ENCODE results near the gene TUBB1.
"Not testable (repeated sequence)": the region's sequence is repeated elsewhere in the genome, so short reads cannot be mapped to it uniquely, and the experiment has no call there.

The TUBB1 gene

DNA sequence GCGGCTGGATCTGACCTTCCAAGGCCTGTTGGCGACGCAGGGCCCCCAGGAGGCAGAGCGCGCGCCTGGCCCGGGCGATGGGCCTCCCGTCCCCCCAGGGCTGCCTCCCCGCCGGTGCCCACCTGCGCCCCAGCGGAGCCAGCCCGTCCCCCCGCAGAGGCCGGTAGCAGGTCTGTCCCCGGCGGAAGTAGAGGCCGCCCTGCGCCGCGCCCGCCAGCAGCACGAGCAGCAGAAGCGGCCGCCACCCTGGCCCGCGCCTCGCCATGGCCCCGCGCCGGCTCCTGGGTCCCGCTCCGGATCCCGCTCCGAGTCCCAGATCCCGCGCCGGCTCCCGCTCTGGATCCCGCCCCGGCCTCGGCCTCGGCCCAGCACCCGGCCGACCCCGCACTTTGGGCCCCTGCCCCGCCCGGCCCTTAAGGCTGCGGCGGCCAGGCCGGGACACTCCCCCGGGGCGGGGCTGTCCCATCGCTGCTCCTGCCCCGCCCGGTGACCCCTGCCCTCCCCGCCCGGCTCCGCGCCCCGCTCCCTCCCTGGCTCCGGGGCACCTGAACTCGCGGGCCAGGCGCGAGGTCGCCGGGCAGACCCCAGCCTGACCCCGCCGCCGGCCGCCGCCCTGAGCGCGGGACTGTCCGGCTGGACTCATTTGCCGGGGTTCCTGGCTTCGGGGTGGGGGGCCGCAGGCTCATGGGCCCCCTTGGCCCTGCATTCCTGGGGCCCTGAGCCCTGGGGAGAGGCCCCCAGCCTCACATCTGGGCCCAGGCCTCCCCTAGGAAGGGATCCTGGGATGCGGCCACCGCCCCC lies 12.2 kb upstream of the TUBB1 start, which contains the start of gene CTSZ:
Gene CTSZ, minus strand, starts transcription at position 391 of the 801 bp plus-strand sequence. Its CDS starts 126 bp downstream, at position 265.
- peak; percentile 24 for DNase-seq

- no peak for DNase-seq
These were observed 11.3 kb upstream of the TUBB1 start for GRCh38 chr20:59007665-59008511.

DNA sequence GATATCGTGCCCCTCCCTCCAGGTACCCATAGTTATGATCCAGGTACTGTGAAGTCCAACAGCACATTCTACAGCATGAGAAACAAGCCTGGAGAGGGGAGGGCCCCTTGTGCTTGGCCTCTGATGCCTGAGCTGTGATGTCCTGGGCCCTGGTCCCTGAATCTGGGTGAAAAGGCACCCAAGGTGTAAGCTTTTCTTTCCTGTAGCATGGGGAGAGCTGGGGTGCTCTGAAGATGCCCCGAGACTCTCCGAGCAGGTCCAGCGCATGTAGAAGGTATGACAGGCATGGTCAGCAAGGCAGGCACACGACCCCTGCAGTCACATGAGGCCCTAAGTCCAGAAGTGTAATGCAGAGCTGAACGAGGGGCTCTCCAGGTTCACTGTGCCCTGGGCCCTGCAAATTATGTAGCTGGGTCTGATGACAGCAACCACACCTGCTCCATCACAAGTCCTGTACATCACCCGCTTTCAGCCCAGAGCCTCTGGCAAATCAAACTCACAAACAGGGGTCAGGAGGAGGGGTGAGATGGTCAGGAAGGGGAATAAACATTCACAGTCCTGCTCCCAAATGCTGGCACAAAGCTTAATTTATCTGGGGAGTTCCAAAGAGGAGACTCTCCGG lies 10.4 kb upstream of the TUBB1 start:
- DNase-seq: no peak

DNA sequence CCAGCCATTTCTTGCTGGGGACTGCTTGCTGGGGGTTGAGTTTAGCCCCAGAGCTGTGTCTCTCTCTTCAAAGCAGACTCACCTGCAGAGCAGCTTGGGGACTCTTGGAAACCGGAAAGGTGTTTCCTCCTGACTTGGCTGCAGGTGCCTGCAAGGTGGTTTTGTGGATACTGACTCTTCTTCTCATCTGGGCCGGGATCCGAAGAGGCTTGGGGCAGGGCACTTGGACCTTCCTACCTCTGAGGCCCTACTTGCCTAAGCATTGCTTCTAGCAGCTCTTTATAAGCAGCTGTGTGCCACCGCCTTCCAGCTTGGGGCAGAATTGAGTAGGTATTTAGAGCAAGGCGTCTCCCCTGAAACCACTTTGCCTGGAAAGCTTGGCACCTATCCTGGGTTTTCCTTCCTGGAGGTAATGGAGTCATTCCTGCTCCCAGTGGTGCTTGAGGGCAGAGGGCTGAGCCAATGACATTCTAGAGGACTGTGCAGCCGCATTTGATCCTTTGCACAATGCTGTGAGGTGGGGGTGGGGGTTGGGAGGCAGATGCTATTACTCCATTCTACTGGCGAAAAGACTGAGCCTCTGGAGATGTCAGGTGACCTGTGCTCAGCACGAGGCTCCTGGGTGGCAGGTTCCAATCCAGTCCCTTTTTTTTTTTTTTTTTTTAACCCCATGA lies 8.8 kb upstream of the TUBB1 start:
- no peak for DNase-seq

DNA sequence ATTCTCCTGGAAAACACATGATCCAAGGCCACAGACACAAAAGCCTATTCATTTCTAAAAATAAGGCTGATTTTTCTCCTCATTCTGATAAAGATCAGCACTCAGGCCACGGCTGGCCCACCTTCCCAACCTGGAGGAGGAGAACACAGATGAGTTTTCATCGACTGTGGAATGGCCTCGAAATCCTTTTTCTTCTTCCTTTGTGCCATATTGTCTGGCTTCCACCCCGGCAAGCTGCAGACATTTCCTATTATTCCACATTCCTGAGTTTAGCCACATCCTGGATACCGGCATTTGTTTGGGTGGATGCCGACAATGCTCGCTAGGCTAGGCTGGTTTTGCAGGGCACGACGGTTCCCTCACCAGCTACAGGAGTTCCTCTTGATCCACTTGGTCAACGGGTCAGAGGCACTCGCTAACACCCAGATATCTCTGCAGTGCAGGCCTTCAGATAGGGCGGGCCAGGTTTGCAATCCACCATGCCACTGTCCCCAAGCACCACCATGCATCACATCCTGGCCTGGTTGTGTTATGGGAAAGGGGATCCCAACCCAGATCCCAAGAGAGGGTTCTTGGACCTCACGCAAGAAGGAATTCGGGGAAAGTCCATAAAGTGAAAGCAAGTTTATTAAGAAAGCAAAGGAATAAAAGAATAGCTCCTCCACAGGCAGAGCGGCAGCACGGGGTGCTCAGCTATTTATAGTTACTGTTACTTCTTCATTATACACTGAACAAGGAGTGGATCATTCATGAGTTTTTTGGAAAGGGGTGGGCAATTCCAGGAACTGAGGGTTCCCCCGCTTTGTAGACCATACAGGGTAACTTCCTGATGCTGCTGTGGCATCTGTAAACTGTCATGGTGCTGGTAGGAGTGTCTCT lies 8.0 kb upstream of the TUBB1 start:
- peak; percentile 93 for DNase-seq

- DNase-seq: not testable (repeated sequence)
These were observed 7.4 kb upstream of the TUBB1 start for GRCh38 chr20:59011874-59012157.

DNA sequence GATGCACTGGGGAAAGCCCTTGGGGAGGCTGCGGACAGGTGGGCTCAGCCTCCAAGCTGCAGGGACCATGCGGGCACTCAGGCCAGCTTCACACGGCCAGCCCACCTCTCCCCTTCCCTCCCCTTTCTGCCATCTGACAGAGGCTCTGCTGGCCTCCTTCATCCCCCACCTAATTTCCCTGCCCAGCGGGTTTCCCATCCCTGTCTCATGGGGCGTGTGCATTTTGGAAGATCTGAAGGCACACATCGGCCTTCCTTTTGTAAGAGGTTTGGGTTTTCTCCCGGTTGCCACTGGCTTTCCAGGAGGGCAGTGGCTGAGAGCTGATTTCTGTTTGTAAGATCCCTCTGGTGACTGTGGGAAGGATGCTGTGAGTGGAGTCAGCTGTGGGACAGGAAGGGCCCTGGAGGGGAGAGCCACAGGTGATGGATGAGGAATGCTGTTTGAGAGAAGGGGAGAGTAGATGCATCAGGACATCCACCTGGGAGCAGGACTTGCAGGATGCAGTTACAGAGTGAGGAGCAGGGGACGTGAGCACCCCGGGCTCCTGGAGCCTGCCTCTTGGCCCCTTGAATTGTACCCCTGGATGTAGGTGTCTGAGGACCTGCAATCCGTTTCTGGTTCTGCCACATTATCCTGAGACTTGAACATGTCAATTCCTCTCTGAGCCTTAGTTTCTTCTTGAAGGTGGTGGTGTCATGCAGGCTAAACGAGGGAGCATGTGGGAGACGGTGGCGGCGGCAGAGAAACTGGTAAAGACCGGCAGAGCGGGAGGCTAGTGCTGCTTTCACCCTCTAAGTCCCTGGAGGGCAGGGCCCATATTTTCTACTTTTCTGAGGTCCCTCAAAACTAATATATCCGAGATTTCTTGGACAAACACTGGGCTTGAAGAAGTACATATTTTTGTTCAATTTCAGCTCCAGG lies 5.9 kb upstream of the TUBB1 start:
- no peak for DNase-seq

GRCh38 chr20:59013959-59014608 lies 5.1 kb upstream of the TUBB1 start:
- DNase-seq: no peak

DNA sequence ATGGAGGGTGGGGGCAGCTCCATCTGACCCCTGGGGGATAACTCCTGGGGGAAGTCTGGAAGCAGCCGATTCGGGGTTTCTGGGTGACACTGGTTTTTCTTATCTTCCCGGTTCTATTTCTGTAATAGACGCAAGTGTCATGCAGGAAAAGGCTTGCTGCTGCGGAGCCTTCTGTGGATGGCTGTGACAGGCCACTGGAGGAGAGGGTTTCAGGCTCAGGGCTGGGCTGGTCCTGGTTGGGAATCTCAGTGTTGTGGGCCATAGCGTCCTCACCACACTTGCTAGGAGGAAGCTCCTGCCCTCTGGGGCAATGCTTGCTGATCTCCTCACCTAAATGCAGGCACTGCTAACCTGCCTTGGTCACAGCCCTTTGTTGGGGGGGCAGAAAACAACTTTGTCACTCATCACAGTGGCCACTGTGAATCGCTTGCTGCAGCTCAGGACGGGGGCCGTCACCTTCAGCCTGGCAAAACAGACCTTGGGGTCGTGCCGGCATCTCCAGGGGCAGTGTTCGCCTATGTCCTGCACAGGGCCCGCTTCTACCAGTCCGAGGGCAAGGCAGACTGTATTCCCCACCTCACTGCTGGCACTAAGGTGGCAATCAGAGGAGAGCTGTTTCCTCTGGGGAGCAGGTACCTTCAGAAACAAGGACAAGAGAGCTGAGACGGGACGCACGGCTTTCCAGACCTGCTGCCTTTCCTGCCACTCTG lies 4.4 kb upstream of the TUBB1 start:
- no peak for DNase-seq

DNA sequence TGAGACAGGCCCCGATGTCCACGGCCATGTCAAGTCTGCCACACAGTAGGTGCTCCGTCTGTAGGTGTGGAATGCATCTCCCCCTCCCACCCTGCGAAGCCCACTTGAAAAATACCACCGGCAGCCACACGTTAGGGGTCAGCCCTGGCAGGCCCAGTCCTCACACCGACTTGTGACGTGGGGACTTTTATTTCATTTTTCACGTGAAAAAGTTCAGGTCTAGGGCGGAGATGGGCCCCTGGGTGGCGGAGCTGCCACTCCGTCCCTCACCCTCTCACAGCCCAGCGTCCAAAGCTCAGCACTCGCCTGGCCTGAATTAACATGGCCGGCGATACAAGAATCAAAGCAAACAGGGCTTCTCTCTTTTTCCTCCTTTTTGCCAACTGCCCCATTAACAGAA lies 3.8 kb upstream of the TUBB1 start:
- DNase-seq: no peak

GRCh38 chr20:59015812-59016711 lies 3.2 kb upstream of the TUBB1 start:
- DNase-seq: no peak

DNA sequence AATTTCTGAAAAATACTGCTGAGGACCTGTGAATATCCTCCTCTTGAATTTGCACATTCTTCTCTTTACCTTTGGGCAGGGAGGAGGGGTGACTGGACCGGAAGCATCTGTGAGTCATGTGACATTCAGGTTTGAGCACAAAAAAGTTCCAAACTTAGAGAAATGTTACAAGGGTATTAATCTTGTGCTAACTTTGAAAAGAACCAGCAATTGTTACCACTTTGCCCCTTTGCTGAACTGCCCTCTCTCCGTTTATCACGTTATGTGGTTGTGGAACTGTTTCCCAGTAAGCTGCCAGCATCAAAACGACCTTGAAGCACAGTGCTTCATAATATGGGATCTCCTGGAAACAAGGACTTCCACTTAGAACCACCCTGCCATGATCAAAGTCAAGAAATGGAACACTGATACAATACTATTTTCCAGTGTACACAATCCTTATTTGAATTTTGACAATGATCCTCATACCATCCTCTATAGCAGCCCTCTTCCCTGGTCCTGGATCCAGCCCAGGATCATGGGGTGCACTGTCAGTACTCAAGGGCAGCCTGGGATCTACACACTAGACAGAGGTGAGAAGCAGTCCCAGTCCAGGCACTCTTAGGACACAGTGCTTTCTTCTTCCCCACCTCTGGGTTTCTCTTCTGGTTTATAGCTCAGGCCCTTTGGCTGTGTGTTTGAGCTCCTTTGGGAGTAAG lies 2.3 kb upstream of the TUBB1 start:
- DNase-seq: no peak

DNA sequence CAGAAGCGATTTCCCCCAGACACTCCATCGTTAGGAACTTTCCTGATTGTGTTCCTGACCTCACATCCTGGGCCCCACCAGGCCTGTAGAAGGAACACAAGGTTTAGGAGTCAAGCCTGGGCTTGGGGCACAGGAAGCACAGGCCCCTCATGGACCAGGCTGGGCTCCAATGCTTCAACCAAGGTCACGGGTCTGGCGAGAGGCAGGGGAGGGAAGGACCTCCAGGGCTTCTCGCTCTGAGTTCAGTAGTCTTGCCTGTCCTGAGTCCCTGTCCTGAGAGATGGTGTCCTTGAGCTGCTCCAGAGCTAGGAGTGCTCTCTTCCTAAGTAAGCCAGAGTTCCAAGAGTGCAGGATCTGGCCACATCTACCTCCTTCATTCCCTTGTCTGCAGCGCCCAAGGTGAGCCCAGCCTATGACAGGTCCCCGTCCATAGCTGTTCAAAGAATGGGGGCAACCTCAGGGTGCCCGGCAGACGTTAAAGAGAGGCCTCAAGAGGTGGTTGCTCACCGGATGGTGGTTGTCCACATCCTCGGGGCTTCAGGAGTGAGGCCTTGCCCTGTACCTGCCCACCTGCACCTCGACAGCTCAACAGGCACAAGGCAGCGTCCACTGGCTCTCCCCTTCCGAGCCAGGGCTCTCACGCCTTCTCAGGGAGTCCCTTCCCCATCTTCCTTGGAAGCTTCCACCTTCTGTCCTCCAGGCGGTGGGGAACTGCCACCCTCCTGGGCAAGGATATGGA lies 1.6 kb upstream of the TUBB1 start:
- DNase-seq: no peak

DNA sequence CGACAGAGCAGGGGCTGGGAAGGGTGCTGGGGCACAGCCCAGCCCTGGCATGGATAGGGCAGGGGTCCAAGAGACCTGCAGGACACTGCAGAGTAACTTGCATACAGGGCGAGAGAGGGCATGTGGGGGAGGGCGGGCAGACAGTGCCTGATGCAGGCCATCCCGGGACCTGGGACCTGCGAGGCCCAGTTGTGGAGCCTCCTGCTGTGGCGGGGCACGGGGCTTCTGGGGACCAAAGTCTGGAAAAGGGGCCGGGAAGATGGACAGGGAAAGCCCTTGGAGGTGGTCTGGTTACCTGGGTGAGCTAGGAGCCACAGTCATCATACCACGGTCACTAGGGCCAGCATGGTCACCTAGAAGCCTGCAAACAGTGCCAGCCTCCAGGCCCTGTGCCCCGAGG lies 412 bp upstream of the TUBB1 start:
- DNase-seq: no peak

GRCh38 chr20:59020938-59021551 lies 1.8 kb downstream of the TUBB1 start:
- peak; percentile 53 for DNase-seq

- DNase-seq: no peak
These were observed 3.5 kb downstream of the TUBB1 start for GRCh38 chr20:59022754-59023153.

DNA sequence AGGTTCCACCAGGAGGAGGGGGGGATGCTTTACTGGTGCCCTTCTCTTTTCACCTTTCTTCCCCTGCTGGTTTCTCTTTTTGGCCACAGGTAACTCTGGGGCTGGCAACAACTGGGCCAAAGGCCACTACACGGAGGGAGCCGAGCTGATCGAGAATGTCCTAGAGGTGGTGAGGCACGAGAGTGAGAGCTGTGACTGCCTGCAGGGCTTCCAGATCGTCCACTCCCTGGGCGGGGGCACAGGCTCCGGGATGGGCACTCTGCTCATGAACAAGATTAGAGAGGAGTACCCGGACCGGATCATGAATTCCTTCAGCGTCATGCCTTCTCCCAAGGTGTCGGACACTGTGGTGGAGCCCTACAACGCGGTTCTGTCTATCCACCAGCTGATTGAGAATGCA lies 4.4 kb downstream of the TUBB1 start:
- DNase-seq: no peak

All from fibroblast of upper back skin (primary cell).